ENCODE data around the gene TNFRSF21. TPM values are rescaled to one million over a fixed set of nuclear protein-coding genes. Genes with fewer than 3 reads are reported as not detected.

The TNFRSF21 gene
- total RNA-seq, 1 experiment from 2014 or later, result 172 TPM

DNA sequence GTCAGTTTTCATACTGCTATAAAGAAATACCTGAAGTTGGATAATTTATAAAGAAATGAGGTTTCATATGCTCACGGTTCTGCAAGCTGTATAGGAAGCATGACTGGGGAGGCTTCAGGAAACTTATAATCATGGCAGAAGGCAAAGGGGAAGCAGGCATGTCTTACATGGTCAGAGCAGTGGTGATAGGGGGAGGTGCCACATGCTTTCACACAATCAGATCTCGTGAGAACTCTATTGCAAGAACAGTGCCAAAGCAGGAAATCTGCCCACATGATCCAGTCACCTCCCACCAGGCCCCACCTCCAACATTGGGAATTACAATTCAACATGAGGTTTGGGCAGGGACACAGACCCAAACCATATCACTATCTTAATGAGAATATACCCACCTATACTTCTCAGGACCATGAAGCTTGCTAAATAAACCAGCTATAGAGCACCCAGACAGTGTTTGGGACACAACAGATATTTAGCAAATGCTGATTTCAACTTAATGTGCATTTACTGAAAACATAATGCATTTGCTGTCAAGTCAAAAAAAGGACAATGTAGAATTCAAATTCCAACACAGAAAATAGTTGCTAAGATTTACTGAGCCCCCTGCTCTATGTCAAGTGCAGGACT, 63.8 kb downstream of the TNFRSF21 start:
- intact Hi-C loops (cut with micrococcal nuclease; ENCODE audit: unreplicated experiment), result no loop called here
- ChIA-PET CTCF (no interaction called here), POLR2A (ENCODE audit: unreplicated experiment) (interaction anchor here (0.5 kb wide), 1 partner anchor 45 kb away, joined by 3 read pairs; no protein-coding TSS in a partner anchor)
- H3K27me3 ChIP-seq (ENCODE audit: insufficient read depth, low read depth), result no peaks in the 10 kb centered on the region
- peaks cover 99% of the 10 kb centered on the region for H3K79me2 ChIP-seq (ENCODE audit: low read depth)
- peaks cover 23% of the 10 kb centered on the region for H4K20me1 ChIP-seq (ENCODE audit: insufficient read depth)
- H3K36me3 ChIP-seq (ENCODE audit: low read depth), result peaks cover 69% of the 10 kb centered on the region
- H3K9me2 ChIP-seq (ENCODE audit: insufficient read depth), result no peaks in the 10 kb centered on the region
- BruUV-seq (replicated peaks), result no TSS peak
- peak overlapping the region; percentile 59 for H3K27ac ChIP-seq
- H3K4me3 ChIP-seq, result no peak overlapping the region
- H3K9me3 ChIP-seq (ENCODE audit: insufficient read depth, low read depth), result no peaks in the 10 kb centered on the region
- H3K4me2 ChIP-seq, result 0 out of 2 replicates have a peak overlapping the region, but pooled peaks have one; percentile 0
- TF ChIP-seq EZH2 (IDR thresholded peaks at IDR 0.05; ENCODE audit: low read depth), result no peak
- H3F3A ChIP-seq (ENCODE audit: insufficient read depth, low read depth), result peaks cover 87% of the 10 kb centered on the region
- DNase-seq, result no peak
- H2AFZ ChIP-seq, result no peak overlapping the region
- H3K4me1 ChIP-seq (replicated peaks; ENCODE audit: insufficient read depth), result peaks cover 94% of the 10 kb centered on the region

DNA sequence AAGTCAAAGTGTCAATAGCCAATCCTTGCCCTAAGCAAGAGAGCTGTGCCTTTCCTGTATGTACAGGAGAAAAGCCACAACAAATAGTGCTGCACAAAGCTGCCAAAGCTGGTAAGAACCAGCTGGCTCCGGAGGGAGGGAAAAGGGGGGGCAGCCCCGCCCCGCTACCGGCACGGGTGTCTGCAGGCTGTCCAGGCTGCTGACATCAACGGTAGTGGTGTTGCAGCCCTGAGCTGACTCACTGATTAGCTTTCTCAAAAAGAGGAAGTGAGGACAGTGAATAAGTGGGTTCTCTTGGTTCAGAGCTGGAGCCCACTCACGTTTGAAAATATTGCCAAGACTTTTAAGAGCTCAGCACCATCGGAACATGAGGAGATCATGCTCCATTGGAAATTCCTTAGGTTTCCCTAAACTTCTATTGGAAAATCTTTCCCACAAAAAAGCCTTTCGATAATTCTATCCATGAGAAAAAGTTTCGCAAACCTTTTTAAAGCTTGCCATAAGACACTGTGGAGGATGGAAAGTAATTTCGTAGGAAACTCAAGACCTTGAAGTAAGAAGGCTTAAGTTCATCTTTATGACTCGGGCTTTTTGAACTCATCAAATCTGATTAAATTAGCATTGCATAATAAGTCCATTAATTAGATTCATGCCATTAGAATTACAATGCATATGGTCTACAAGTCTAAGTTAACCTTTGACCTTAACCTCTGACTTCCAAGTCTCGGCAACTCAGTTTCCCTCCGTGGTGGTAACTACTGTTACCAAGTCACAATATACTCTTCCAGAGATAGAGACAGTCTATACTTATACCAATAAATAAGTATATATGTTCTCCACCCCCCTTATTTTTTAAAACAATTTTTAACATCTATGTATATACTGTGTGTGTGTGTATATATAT, 67.0 kb downstream of the TNFRSF21 start:
- intact Hi-C loops (cut with micrococcal nuclease; ENCODE audit: unreplicated experiment), result loop anchor here (1.0 to 5.0 kb wide), 3 partner anchors 65 to 148 kb away; partner anchors contain the start of gene TNFRSF21
- CTCF ChIA-PET, result interaction anchor here (0.6 kb wide), 1 partner anchor 195 kb away, joined by 4 read pairs; no protein-coding TSS in a partner anchor
- H3K79me2 ChIP-seq (ENCODE audit: low read depth), result peaks cover 99% of the 10 kb centered on the region

DNA sequence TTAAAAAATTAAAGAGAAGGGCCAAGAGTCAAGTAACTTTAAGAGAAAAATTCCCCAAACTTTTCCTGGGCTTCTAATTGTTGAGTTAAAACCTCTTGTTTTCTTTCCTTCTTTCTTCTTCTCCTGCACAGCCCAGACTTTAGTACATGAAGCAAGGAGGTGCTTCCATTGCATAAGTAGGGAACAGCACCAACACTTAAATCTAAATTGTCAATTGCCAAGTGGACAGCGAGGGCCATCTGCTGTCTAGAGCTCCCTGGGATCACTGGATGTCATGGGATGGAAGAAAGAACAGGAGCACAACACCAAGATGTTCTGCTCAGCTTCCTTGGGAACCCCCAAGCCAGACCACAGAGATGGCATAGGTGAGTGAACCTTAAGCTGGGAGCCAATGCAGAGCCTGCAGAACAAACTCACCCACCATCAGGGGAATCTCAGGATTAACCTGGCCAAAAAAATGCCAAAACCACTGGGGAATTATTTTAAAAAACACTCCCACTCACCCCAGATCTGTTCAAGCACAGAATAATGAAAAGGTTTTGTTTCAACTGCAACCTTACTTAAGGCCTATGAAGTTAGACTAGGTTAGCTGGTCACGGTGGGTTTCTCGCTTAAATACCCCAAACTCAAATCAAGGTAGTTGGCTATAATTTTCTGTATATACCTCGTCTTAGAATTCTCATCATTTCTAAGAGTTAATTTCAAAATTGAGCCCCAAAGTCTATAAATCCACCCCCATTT, 67.8 kb downstream of the TNFRSF21 start:
- Histone ChIP-seq H3K4me2 (peak overlapping the region; percentile 53), H3K36me3 (ENCODE audit: low read depth) (peaks cover 79% of the 10 kb centered on the region), H4K20me1 (ENCODE audit: insufficient read depth) (peaks cover 18% of the 10 kb centered on the region; the same call in 1 of the 2 replicates), H3K4me1 (replicated peaks; ENCODE audit: insufficient read depth) (peaks cover 82% of the 10 kb centered on the region), H3K79me2 (ENCODE audit: low read depth) (peaks cover 99% of the 10 kb centered on the region), H2AFZ (no peak overlapping the region), H3K9me2 (ENCODE audit: insufficient read depth) (no peaks in the 10 kb centered on the region), H3K9me3 (ENCODE audit: insufficient read depth, low read depth) (no peaks in the 10 kb centered on the region), H3K4me3 (no peak overlapping the region), H3F3A (ENCODE audit: insufficient read depth, low read depth) (peaks cover 93% of the 10 kb centered on the region), H3K27me3 (ENCODE audit: insufficient read depth, low read depth) (no peaks in the 10 kb centered on the region), H3K27ac (peak overlapping the region; percentile 85)
- no peak for TF ChIP-seq EZH2 (IDR thresholded peaks at IDR 0.05; ENCODE audit: low read depth)
- TF ChIP-seq, protein P1, sequence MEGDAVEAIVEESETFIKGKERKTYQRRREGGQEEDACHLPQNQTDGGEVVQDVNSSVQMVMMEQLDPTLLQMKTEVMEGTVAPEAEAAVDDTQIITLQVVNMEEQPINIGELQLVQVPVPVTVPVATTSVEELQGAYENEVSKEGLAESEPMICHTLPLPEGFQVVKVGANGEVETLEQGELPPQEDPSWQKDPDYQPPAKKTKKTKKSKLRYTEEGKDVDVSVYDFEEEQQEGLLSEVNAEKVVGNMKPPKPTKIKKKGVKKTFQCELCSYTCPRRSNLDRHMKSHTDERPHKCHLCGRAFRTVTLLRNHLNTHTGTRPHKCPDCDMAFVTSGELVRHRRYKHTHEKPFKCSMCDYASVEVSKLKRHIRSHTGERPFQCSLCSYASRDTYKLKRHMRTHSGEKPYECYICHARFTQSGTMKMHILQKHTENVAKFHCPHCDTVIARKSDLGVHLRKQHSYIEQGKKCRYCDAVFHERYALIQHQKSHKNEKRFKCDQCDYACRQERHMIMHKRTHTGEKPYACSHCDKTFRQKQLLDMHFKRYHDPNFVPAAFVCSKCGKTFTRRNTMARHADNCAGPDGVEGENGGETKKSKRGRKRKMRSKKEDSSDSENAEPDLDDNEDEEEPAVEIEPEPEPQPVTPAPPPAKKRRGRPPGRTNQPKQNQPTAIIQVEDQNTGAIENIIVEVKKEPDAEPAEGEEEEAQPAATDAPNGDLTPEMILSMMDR (conservative IDR thresholded peaks at IDR 0.05), result no peak
- no peak for DNase-seq
- no TSS peak for BruUV-seq (replicated peaks)
- intact Hi-C loops (cut with micrococcal nuclease; ENCODE audit: unreplicated experiment), result loop anchor here (1.0 to 5.0 kb wide), 3 partner anchors 65 to 148 kb away; partner anchors contain the start of gene TNFRSF21
- POLR2A ChIA-PET (ENCODE audit: unreplicated experiment), result interaction anchor here (0.5 to 1.2 kb wide), 5 partner anchors 17 to 165 kb away, joined by 5 to 8 read pairs (median 6); no protein-coding TSS in a partner anchor
- CTCF ChIA-PET, result no interaction called here

More for the DNA sequence above, 67.0 kb downstream of the TNFRSF21 start:
- Histone ChIP-seq H3K4me3 (peak overlapping the region; percentile 14; the same call in 1 of the 2 replicates), H3K36me3 (ENCODE audit: low read depth) (peaks cover 79% of the 10 kb centered on the region), H3K9me2 (ENCODE audit: insufficient read depth) (no peaks in the 10 kb centered on the region), H3K27ac (peak overlapping the region; percentile 85), H3K4me1 (replicated peaks; ENCODE audit: insufficient read depth) (peaks cover 87% of the 10 kb centered on the region), H4K20me1 (ENCODE audit: insufficient read depth) (peaks cover 19% of the 10 kb centered on the region), H3K9me3 (ENCODE audit: insufficient read depth, low read depth) (no peaks in the 10 kb centered on the region), H3K4me2 (peak overlapping the region; percentile 53), H3K27me3 (ENCODE audit: insufficient read depth, low read depth) (no peaks in the 10 kb centered on the region), H2AFZ (no peak overlapping the region), H3F3A (ENCODE audit: insufficient read depth, low read depth) (peaks cover 93% of the 10 kb centered on the region)
- POLR2A ChIA-PET (ENCODE audit: unreplicated experiment), result interaction anchor here (0.5 to 1.2 kb wide), 9 partner anchors 12 to 270 kb away, joined by 3 to 8 read pairs (median 6); no protein-coding TSS in a partner anchor
- peak; percentile 85 to 86 for DNase-seq
- TSS peak; percentile 70 for BruUV-seq (replicated peaks)
- no peak for TF ChIP-seq EZH2 (IDR thresholded peaks at IDR 0.05; ENCODE audit: low read depth)
- TF ChIP-seq, protein P1 (conservative IDR thresholded peaks at IDR 0.05), result no peak
